Keratinocyte (primary cell): ENCODE results near the gene BOLA3.

ENCODE experiments used
- CTCF ChIP-seq, 3 experiments: IDR thresholded peaks in 1 of 3; conservative IDR thresholded peaks in 1 of 3; optimal IDR thresholded peaks in 1 of 3; 2 replicates in 2 of 3; 3 replicates in 1 of 3; pipeline versions ENCODE3 to v1.5.1; 2011; ENCODE audit warnings: low read length in 3 of 3, mild to moderate bottlenecking in 3 of 3, moderate library complexity in 2 of 3, control low read depth in 1 of 3, inconsistent platforms in 1 of 3; ENCODE audit not compliant: insufficient read depth in 2 of 3; ENCODE audit errors: extremely low read depth in 1 of 3
- EZH2 ChIP-seq: IDR thresholded peaks from one replicate; pipeline ENCODE4 v1.6.1; 2012; ENCODE audit warnings: inconsistent platforms, mild to moderate bottlenecking, low read length, moderate library complexity

- TF ChIP-seq CTCF (optimal IDR thresholded peaks at IDR 0.05 in 1 of 3, IDR thresholded peaks at IDR 0.05 in 1 of 3, conservative IDR thresholded peaks at IDR 0.05 in 1 of 3; ENCODE audit: extremely low read depth in 1 of 3, insufficient read depth in 2 of 3, low read length in 3 of 3) (no peak), EZH2 (no peak)
Measured at GRCh38 chr2:74149570-74150319, 2.0 kb upstream of the BOLA3 start.
